ENCODE measurements around the gene MARCHF3.

DNA sequence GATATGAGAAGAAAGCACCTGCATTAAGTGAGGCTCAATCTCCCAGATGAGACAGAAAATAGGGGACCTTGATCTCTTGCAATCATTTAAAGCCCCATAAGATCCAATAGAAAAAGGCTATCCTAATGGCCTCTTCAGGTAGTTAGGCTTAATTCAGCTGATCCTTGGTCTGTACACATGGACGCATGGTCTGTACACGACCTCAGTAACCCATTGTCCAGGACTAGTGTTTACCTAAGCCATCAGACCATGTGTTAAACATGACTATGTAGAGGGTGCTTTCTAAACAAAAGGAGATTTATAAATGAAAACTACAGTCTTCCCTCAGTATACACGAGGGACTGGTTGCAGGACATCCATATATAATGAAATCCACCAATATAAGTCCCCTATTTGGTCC lies 7.5 kb downstream of the MARCHF3 start:
- TF ChIP-seq EZH2 (IDR thresholded peaks at IDR 0.05), result no peak
- no peak for TF ChIP-seq FOXP2 (optimal IDR thresholded peaks at IDR 0.05; ENCODE audit: control extremely low read depth, extremely low read length, insufficient read depth)
- no peak for TF ChIP-seq POLR2AphosphoS5 (IDR thresholded peaks at IDR 0.05; ENCODE audit: borderline replicate concordance, low read depth, low read length)

All from SK-N-MC (cell line).